ENCODE measurements around the gene FBN2.
A peak's percentile ranks its signal among the peaks of the same experiment; 100 is the strongest.

FBN2 gene

DNA sequence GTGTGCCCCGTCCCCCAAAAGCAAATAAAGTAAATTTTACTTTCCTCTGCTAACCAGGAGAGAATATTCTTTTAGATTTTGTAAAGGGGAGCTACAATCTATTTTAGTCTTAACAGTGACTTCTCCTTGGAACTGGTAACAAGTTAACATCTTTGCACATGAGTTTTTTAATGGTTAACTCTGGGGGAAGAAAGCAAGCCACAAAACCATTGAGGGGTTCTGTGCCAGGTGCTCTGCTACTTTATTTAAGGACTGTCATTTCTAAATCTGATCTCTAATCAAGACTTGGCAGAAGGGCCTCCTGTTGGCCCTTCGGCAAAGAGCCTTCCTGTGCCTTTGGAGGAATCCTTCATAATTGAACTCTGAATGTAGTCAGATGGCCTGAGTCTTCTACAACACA is 301.0 kb downstream of the FBN2 start:
- DNase-seq: no peak

DNA sequence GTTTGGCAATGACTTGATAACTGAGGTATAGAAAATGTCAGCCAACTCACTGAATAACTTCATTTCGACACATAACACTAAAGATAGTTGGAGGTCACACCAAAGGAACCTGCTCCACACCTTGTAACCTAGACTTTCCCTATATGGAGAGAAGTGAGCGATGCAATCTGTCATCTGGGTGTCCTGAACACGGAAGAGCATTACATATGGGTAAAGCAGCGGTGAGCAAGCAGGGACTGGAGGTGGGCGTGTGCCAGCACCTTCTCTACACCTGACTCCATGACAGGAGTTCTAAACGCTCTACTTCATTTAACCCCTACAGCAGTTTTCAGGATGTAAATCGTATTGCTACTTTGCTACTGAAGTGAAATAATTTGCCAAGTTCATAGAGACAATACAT is 301.7 kb downstream of the FBN2 start:
- no peak for DNase-seq

DNA sequence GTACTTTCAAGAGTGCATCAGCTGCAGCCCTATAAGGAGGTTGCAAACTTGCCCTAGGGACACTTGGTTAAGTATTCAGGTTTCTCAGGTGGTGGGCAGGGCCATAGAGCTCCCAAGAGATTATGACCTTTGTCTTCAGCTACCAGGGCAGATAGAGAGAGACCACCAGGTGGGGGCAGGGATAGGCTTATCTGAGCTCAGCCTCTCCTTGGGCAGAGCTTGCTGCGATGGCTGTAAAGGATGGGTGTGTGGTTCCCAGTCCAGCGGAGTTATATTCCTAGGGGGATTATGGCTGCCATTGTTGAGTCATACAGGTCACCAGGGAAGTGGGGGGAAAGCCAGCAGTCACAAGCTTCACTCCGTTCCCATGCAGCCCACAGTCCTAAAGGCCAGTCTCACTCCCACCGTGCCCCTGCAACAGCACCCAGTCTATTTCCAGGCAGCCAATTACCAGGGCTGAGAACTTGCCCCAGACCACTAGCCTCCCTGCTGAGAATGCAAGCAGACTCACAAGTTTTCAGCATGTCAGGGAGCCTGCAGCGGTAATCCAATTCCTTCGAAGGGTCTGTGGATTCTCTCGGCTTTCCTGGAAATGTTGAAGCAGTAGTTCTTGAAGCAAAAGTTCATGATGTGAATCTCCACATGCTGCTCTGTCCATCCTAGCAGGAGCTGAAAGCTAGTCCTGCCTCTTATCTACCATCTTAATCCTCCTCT is 303.0 kb downstream of the FBN2 start:
- DNase-seq: no peak

DNA sequence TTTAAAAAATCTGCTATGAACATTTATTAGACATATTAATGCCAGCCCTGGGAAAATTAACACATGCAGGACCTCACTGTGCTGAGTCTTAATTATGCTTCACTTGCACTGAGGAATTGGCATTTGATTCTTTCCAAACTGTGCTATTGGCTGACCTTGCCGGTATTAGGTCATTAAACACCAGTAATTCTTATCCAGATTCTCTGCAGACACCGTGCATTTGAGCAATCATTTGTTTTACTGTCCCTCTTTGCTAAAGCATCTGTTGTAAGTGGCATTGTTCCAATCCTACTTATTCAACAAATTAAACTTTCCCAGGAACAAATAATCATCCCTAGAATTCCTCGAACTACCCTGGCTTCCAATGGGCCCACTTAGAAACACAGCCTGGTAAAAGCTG is 309.5 kb downstream of the FBN2 start:
- DNase-seq: no peak

DNA sequence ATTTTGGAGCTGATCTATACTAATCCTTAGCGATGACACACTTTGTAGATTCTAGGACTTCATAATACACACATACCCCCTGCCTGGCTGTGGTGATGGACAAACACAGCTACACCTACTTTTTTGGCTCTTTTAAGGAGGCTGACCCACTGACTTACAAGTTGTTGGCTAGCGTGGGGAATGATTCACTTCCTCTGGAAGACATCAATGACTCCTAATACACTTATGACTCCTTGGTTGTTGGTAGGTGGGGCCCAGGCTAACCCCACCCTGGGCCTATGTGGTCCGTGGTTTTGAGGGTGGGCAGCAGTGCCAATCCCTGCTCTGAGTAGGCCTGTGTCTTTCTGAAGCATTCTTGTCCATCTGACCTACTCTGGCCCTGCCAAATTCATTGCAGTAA is 310.0 kb downstream of the FBN2 start:
- no peak for DNase-seq

DNA sequence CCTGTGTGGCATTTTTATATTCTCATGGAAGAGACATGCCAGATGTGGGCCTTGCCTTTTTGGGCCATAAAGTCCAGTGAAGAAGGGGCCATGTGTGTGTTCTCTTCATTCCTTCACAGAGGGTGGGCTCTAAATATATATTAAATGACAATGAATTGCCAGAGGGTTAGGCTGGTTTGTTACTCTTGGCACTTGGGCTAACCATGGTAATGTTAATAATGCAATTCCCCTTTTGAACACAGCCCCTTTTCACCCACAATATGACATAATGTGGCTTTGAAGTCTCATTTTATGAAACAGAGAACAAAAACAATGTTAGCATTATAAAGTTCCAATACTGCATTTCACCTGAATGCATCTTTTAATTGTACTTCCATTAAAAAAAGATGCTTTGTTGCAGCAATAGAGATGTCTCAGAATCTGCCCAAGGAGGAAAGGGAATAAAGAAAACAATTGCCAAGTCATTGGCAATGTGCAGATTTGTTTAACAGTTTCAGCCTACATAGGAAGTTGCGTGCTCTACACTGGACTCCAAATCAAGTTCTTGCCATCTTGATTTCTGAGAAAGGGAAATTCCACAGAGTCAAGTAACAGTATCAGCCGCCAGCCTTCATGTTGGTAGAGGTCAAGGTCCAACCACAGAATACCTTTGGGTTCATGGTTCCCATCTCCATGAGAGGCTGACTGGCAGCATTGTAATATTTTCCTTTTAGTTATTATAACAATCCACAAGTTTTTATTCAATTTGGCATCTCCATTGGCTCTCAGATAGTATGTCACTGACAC is 312.6 kb downstream of the FBN2 start:
- DNase-seq: no peak

DNA sequence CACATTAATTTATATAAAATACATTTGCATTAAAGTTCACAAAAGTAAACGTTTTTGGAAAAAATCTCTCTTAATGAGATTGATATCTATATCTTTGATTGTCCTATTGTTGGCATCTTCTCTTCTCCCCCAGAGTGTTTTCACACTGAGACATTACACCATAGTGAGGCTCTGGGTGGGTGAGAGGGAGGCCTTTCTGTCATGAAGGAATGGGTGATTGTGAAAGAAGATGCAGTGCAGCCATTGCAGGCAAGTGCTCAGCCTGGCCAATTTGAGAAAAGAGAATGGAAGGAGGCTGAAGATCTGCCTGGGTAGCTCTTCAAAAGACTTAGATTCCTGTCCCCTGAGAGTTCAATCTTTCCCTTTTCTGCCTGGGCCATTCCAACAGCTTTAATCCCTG is 313.7 kb downstream of the FBN2 start:
- DNase-seq: no peak

DNA sequence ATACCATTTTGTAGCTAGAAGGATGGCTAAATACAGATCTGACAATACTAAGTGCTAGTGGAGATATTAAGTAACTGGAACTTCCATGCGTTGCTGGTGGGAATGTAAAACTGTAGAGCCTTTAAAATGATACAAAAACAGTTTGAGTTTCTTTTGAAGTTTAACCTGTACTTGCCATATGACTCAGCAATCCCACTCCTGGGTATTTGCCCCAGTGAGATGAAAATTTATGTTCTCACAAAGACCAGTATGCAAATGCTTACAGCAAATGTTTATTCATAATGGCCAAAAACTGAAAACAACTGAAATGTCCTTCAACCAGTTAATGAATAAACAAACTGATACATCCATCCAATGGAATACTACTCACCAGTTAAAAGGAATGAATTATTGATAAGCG is 317.2 kb downstream of the FBN2 start:
- DNase-seq: no peak

DNA sequence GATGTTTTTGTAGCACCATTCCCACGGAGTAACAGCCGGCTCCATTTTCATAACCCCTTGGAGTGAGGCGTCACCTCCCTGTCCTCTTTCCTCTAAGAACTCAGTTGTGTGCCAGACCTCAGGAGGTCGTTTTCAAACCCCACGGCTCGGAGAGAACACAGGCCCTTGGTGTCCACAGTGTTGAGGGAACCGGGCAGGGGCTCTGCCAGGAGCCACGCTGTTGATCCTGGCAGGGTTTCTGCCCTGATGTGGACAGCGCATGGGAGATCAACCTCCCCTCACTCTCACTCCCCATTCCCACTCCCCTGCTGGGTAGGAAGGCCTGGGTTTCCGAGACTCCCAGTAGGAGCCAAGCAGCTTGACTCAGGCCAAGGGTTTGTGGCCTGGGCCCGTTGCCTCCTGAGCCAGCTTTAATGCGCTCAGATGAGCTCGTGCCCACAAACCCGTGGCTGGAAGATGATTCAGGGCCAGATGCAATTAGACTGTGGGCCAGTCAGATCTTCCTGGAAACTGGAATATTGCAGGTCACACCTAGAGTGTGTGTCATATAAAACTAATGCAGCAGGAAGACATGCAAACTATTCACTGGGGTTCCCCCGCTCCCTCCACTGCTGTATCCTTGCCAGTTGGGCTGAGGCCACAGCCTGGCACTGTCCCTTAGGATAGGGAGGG is 321.0 kb downstream of the FBN2 start:
- no peak for DNase-seq

DNA sequence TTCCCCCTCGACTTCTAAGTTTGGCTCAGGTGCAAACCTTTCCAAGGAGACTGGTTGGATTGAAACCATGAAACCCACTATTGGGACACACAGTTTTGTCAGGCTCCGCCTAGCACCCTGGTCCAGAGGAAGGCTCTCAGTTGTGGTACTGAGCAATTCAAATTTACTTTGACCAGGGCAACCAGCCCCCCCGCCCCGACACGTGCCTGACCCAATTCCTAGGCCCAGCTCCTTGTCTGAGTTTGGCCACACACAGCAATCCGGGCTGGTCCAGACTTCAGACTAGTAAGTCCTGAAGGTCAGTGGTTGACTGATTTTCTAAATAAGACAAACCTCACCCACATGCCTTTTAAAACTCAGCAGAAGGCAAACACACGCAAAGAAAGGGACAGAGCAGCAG is 321.8 kb downstream of the FBN2 start:
- no peak for DNase-seq

DNA sequence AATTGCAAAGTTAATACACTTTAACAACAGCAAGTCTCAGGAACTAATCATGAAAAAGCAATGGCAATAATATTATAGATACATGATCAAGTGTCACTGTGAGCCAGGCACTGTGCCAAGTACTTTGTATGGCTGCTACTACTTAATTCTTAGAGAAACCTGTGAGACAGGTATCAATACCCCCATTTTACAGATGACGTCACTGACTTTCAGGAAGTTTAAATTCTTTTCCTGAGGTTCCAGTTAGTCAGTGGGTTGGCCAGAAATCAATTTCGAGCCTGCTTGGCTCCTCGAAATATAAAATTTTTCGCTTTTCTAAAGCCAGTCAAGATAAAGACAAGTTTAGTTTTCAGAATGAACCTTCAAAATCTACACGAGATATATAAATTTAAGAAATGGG is 324.2 kb downstream of the FBN2 start:
- DNase-seq: no peak

DNA sequence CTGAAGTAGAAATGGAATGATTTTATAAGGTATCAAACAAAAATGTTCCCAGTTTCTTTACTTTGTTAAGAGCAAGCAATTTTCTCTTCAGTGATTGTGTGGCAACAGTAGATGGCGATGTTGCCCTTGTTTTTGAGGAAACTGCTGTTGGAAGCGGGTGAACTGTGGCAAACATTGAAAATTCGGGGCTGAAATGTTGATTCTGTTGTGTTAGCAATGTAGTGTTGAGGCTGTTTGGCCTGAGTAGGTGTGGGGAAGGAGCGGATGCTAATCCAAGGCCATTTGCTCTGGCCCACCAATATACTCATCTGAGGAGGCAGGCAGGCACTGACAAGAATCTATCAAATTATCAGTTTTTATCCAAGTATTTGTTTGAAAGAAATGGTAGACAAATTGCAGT is 324.7 kb downstream of the FBN2 start:
- DNase-seq: peak; percentile 20

DNA sequence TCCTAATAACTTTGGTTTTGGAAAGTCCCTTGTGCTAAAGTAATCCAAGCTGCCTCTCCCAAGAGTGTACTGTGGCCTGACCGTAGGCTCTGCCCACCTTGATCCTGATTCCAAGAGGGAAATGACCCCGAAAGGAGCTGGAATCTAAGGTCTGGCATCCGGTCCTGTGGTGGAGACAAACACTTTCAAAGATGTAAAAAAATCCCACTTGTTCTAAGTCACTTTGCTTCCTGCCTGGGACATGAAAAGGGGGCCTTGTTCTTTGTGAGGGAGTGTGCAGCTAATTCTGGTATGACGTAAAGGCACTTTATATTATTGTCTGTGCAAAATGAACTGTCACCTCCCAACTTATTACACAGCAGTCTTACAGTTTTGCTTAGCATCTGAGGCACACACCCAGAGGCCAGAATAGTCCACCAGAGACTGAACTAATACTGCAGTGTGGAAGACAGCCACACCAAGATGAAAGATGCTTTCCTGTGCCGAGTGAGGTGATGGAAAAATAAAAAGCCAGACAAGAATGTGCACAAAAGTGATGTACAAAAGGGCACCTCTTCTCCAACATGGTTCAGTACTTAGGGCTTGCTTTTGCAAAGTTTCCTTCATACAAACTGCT is 325.7 kb downstream of the FBN2 start:
- DNase-seq: no peak

DNA sequence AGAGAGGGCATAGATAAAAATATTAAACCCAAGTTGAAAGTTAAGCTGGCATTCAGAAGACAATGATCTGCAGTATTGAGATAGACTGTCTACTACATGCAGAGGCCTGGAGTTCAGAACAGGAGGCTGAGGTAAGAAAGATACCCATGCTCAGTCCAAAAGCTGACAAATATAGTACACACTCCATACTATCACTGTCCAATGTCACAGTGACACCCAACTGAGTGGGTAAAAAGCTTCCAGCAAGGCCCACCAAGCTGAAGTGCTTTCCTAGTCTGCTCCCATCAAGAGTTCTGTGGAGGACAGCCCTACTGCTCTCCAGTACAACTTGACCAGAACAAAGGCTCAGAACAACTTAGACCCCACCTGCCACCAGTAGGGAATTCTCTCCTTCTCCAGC is 329.6 kb downstream of the FBN2 start:
- DNase-seq: no peak
